NCI-H2081 (cell line): ENCODE data around the gene MAP2K5.

ENCODE experiments used
- DNase-seq, 2 experiments: peaks; one replicate each; lab custom pipeline; 2025; lab: John Stamatoyannopoulos, UW

Gene MAP2K5

GRCh38 chr15:67542420-67543347, at the start of gene MAP2K5:
TSS of gene MAP2K5 (plus strand) at chr15:67542703. CDS start at chr15:67543336, 633 bp downstream.
- peak; percentile 65 to 83 for DNase-seq

DNA sequence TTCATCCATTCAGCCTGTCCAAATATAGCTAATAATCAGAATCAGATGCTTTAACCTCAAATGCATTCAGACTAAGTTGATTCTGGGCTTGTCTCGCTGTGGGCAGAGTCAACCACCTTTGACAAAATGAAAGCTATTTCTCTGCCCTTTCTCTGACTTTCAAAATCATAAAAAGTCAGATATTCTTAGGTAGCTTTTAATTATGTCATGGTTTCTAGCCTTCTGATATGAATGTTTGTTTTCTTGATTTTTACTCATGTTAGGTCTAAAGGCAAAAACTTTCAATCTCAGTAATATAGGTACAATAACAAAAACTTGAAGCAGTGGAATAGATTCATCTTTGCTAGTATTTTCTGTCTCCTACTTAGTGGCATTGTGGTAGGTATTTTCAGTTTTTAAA, 46.9 kb upstream of the MAP2K5 start:
- DNase-seq, result no peak

GRCh38 chr15:67501177-67501835, 41.2 kb upstream of the MAP2K5 start:
- peak in 1 of 2 experiments; percentile 14 for DNase-seq

- DNase-seq, result peak in 1 of 2 experiments; percentile 17
Measured at GRCh38 chr15:67501836-67502461, 40.6 kb upstream of the MAP2K5 start.

GRCh38 chr15:67504056-67504455, 38.4 kb upstream of the MAP2K5 start:
- no peak for DNase-seq

GRCh38 chr15:67504796-67505195, 37.7 kb upstream of the MAP2K5 start:
- no peak for DNase-seq

- DNase-seq, result no peak
Measured at GRCh38 chr15:67505675-67506572, 36.6 kb upstream of the MAP2K5 start.

DNA sequence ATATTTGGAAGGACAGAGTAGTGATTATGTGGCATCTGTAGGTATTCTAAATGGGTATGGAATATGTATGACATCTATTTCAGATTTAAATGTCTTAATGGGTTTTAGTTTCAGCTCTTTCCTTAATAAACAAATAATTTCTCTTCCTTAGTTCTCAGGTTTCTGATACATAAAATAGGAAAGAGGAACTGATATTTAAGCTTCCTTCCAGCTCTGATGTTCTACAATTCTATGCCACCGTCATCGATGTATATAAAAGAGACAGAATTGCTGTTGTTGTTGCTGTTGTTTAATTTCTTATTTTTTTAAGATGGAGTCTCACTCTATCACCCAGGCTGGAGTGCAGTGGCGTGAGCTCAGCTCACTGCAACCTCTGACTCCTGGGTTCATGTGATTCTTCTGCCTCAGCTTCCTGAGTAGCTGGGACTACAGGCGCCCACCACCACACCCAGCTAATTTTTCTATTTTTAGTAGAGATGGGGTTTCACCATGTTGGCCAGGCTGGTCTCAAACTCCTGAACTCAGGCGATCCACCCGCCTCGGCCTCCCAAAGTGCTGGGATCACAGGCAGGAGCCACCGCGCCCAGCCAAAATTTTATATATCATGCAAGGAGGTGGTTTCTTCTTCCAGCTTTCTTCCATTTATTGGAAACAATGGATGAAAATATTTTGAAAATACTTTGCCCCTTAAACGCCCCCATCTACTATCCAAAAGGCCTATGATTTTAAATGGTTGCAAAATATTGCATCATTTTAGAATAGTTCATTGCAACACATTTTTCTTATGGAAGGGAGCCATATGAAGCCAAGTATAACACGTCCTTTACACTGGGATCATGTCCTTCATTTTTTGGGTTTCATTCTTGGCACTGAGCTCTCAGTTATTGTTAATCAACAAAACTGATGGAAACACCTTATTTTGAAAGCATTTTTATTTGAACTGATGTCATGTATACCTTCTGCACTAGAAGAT, 35.4 kb upstream of the MAP2K5 start:
- no peak for DNase-seq

- no peak for DNase-seq
Measured at GRCh38 chr15:67508407-67508806, 34.1 kb upstream of the MAP2K5 start.

GRCh38 chr15:67509918-67510317, 32.6 kb upstream of the MAP2K5 start:
- no peak for DNase-seq

- DNase-seq, result no peak
Measured at GRCh38 chr15:67510597-67511190, 31.8 kb upstream of the MAP2K5 start.

DNA sequence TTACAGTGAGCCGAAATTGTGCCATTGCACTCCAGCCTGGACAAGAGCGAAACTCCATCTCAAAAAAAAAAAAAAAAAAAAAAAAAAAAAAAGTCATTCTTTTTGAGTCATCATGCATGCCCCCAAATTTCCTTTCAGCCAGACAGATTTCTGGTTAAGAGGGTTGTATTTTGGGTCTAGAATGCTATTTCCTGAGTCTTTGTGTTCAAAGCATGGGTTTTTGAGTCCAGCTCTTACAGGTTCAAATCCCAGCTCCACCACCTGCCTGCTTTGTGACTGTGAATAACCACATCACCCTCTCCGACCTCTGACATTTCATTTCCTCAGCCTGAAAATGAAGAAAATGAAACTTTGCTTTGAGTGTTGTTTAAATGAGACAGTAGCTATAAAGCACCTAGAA, 30.9 kb upstream of the MAP2K5 start:
- no peak for DNase-seq

GRCh38 chr15:67512140-67512539, 30.4 kb upstream of the MAP2K5 start:
- DNase-seq, result peak; percentile 16 to 50

GRCh38 chr15:67512933-67513714, 29.4 kb upstream of the MAP2K5 start:
- DNase-seq, result no peak

DNA sequence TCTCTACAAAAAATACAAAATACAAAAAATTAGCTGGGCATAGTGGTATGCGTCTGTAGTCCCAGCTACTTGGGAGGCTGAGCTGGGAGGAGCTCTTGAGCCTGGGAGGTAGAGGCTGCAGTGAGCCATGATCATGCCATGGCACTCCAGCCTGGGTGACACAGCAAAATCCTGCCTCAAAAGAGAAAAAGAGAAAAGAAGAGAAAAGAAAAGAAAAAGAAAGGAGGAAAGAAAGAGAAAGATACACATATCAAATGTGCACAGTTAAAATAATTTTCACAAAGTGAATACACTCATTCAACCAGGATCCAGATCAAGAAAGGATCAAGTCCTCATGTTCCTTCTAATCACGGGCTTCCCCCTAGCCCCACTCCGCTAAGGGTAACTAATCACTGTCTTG, 27.4 kb upstream of the MAP2K5 start:
- DNase-seq, result no peak

DNA sequence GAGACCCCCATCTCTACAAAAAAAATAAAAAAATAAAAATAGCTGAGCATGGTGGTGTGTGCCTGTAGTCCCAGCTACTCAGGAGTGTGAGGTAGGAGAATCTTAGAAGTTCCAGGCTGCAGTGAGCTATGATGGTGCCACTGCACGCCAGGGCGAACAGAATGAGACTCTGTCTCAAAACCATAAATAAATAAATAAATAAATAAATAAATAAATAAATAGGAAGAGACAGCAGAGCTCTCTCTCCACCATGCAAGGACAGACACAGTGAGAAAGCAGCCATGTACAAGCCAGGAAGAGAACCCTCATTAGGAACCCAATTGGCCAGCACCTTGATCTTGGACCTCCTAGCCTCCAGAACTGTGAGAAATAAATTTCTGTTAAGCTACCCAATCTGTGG, 26.9 kb upstream of the MAP2K5 start:
- DNase-seq, result no peak

DNA sequence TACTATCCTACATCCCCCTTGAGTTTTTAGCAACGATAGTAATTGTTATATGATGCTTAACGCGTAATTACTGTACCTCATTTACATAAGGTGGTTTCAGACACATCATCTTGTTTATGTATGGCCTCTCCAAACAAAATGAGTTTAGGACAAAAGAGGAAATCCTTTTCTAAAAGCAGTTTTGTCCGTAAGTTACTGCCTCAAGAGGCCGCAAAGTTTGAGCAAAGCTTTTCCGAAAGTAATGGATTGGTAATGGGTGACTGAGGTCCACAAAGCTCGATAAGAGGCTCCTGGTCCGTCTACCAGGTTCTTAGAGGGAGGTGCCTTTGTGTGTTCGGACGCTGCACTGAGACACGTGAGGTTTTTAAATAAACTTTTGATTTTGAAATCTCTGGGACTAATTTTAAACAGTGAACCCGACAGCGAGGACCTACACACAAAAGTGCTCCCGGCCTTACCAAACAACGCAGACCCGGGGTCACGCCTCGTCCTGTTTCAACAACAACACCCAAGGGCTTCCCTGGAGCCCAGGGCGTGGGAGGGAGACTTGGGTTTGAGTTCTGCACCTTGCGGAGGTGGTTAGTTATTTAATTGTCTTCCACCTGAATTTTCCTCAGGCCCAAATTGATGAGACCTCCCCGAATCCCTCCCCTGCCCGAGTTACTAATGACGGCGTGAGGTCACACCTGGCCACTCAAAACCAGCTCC, 22.0 kb upstream of the MAP2K5 start:
- DNase-seq, result no peak

GRCh38 chr15:67521029-67521782, 21.3 kb upstream of the MAP2K5 start, which contains the start of gene C15orf61:
TSS of gene C15orf61 (plus strand) at chr15:67521131. CDS start at chr15:67521249, 118 bp downstream.
- DNase-seq, result peak; percentile 82 to 87
